Left ventricle myocardium inferior (tissue), 1 donor: Measurements from ENCODE around the gene HPCAL1. TPM values are rescaled to one million over a fixed set of nuclear protein-coding genes. Genes with fewer than 3 reads are reported as not detected.

Source experiments
- DNase-seq: peaks from one replicate; pipeline ENCODE4 v3.0.0-alpha.2; 2020
- H3K27ac ChIP-seq: fragments of 200-600 bp; replicated peaks from 2 replicates; pipeline ENCODE4 v1.8.0; 2021
- H3K27me3 ChIP-seq: fragments of 200-600 bp; 2 replicates; pipeline ENCODE4 v1.8.0; 2021; ENCODE audit warnings: low read depth
- H3K36me3 ChIP-seq: fragments of 200-600 bp; 2 replicates; pipeline ENCODE4 v1.8.0; 2021
- H3K4me1 ChIP-seq: fragments of 200-600 bp; 2 replicates; pipeline ENCODE4 v1.8.0; 2021
- H3K4me3 ChIP-seq: fragments of 200-600 bp; 2 replicates; pipeline ENCODE4 v1.8.0; 2021; ENCODE audit warnings: mild to moderate bottlenecking, moderate library complexity
- H3K9me3 ChIP-seq: fragments of 200-600 bp; replicated peaks from 2 replicates; pipeline ENCODE4 v1.8.0; 2021
- intact Hi-C: fragments of 100-400 bp; cut with micrococcal nuclease; formaldehyde crosslinking; loops from one replicate; pipeline ENCODE4 v1.11.0; 2022
- total RNA-seq: library from RNA; stranded (reverse); fragmentation: NEBNext Ultra II Directional; extraction: Animal tissue kit (Norgen Biotek cat#: 25700); gene quantifications from one replicate; pipeline ENCODE4 v1.2.1, GENCODE V29; 2021
- TF ChIP-seq, protein P1 (sequence below): fragments of 200-600 bp; IDR thresholded peaks from 2 replicates; pipeline ENCODE4 v1.8.0; 2021; ENCODE audit warnings: antibody characterized with exemption, mild to moderate bottlenecking, borderline replicate concordance
- donor health status: DM: no; HTN: yes; CAD: no; lungs with severe emphysema.

Gene HPCAL1
- total RNA-seq, 1 donor from 2014 or later = 29.4 TPM

DNA sequence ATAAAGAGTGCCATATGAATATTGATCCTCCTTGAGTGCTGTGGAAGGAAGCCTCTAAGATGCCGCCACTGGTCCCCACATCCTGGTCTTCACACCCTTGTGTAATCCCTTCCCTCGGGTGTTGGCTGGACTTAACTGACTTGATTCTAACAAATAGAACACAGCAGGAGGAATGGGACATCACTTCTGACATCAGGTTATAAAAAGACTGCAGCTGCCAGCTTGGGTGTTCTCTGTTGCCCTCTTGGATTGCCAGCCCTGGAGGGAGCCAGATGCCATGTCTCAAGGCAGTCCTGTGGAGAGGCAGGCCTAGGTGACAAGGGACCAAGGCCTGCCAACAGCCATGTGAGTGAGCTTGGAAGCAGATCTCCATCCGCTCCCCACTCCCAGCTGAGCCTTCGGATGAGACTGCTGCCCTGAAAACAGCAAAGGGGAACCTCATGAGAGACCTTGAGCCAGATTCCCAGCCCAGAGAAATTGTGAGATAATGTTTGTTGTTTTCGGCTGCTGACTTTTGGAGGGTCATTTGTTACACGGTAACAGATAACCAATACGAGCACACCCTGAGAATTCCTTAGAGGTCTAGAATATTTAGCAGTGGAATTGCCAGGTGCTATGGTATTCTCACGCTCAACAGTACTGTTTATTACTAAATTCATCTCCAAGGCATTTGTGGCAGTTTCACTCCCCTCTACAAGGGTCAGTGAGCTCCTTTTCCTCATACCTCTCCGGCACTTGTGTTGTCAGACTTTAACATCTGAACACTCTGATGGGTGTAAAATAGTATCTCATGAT is 32.5 kb downstream of the HPCAL1 start:
- no peaks in the 10 kb centered on the region for H3K27me3 ChIP-seq
- no peak for DNase-seq
- H3K4me1 ChIP-seq = peaks cover 32% of the 10 kb centered on the region
- intact Hi-C loops = no loop called here
- TF ChIP-seq, protein P1, sequence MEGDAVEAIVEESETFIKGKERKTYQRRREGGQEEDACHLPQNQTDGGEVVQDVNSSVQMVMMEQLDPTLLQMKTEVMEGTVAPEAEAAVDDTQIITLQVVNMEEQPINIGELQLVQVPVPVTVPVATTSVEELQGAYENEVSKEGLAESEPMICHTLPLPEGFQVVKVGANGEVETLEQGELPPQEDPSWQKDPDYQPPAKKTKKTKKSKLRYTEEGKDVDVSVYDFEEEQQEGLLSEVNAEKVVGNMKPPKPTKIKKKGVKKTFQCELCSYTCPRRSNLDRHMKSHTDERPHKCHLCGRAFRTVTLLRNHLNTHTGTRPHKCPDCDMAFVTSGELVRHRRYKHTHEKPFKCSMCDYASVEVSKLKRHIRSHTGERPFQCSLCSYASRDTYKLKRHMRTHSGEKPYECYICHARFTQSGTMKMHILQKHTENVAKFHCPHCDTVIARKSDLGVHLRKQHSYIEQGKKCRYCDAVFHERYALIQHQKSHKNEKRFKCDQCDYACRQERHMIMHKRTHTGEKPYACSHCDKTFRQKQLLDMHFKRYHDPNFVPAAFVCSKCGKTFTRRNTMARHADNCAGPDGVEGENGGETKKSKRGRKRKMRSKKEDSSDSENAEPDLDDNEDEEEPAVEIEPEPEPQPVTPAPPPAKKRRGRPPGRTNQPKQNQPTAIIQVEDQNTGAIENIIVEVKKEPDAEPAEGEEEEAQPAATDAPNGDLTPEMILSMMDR = no peak
- H3K27ac ChIP-seq = no peak overlapping the region
- peaks cover 11% of the 10 kb centered on the region for H3K9me3 ChIP-seq
- no peak overlapping the region for H3K4me3 ChIP-seq
- peaks cover 12% of the 10 kb centered on the region for H3K36me3 ChIP-seq

DNA sequence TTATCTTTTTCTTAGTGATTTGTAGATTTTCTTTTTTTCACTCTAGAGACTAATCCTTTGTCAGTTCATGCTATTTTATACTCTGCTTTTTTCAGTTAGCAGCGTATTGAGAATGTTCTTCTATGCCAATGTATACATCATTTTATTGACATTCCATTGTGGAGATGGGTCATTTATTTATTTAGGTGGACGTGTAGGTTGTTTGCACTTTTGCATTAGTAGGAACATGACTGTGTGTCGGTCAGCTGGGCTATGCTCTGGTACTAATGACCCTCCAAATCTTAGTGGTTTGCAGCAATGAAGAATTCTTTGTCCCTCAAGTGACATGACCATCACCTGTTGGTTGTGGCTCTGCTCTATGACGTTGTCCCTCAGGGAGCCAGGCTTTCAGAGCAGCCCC is 33.6 kb downstream of the HPCAL1 start:
- Histone ChIP-seq H3K36me3 (peaks cover 12% of the 10 kb centered on the region), H3K9me3 (peaks cover 11% of the 10 kb centered on the region), H3K27ac (no peak overlapping the region), H3K27me3 (no peaks in the 10 kb centered on the region), H3K4me1 (peaks cover 23% of the 10 kb centered on the region), H3K4me3 (no peak overlapping the region)
- DNase-seq = no peak
- intact Hi-C loops = no loop called here
- TF ChIP-seq, protein P1 = no peak

DNA sequence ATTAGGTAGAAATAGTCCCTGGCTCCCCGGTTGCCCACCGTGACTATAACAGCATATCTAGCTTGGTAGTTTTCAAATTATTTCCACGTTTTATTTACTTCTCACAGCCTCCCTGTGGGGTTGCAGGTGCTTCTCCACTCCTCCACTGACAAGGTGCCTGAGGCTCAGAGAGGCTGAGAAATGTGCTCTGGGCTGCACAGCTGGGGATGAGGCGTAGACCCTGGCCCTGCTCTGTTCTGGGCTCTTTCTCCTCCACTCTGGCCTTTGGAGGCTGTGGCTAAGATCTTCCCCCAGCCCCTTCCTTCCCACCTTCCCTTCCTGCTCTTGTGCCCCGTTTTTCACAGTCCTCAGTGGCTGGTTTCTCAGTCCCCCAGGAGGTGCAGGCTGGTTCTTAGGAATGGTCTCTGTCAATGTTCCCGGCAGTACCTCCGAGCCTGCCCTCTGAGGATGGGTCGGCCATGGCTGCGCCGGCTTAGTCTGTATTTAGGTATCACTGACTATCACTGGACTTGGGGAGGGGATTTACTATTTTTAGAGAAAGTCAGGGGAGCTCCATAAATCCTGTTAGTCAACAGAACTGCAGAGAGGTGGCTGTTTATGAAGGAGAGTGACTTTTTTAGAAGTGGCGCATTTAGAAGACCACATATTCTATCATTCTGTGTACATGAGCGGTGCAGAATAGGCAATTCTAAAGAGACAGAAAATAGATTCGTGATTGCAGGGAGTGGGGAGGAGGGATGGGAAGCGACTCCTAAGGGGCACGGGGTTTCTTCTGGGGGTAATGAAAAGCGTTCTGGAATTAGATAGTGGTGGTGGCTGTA is 35.0 kb downstream of the HPCAL1 start:
- Histone ChIP-seq H3K36me3 (peaks cover 12% of the 10 kb centered on the region), H3K4me1 (peaks cover 15% of the 10 kb centered on the region), H3K4me3 (no peak overlapping the region), H3K27ac (no peak overlapping the region), H3K9me3 (peaks cover 11% of the 10 kb centered on the region), H3K27me3 (no peaks in the 10 kb centered on the region)
- TF ChIP-seq, protein P1 = no peak
- DNase-seq = no peak
- intact Hi-C loops = no loop called here

DNA sequence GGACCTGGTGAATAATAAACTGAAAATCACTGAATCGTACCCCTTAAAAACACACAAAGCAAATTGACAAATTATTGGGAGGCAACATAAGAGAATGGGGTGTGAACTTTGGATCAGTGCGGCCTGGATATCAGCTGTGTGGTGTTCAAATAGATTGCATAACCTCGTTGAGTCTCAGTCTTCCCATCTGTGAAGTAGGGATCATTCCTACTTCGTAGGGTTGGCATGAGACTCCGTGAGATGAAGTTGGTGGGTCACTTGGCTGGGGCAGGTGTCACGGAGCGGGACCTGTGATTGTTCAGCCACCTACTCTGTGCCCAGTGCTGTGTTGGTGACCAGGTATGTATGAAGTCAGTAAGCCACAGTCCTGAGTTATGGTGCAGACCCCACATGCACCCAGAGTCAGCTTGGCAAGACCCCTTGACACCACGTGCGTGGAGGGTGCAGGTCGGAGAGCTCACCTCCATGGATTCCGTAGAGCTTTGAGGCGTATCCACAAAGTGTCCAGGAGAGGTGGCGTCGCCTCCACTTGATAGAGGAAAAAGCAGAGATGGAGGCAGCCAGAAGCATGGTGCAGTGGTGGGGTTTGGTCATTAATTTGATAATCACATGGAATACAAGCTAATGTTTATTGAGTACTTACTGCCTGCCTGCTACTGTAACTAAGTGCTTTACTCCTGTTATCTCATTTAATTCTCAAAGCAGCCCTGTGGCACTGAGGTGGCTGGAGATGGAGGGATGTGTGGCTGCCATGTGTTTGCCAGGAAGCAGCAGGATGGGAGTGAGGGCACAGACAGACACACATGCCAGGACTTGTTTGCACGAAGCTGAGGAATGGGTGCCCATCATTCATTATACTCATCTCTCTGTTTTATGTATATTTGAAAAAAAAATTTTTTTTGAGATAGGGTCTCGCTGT is 35.8 kb downstream of the HPCAL1 start:
- Histone ChIP-seq H3K27ac (no peak overlapping the region), H3K9me3 (peaks cover 11% of the 10 kb centered on the region), H3K27me3 (no peaks in the 10 kb centered on the region), H3K36me3 (peaks cover 12% of the 10 kb centered on the region), H3K4me3 (no peak overlapping the region), H3K4me1 (peaks cover 15% of the 10 kb centered on the region)
- intact Hi-C loops = no loop called here
- TF ChIP-seq, protein P1 = no peak
- DNase-seq = no peak
